Measurements from ENCODE around the gene SLC24A3.
"Not testable (repeated sequence)": the region's sequence is repeated elsewhere in the genome, so short reads cannot be mapped to it uniquely, and the experiment has no call there.

SLC24A3 gene

DNA sequence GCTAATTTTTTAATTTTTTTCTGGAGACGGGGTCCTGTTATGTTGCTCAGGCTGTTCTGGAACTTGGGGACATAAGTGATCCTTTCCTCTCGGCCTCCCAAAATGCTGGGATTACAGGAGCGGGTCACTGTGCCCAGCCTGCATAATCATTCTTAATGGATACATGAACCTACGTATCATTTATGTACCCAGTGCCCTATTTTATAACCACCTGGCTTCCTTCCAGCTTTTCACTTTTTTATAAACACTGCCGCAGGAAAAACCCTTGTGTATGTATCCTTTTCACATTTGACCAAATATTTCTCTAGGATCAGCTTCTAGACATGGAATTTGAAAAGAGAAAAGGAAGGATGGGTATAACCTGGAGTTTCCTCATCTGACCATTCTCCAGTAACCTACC is 460.1 kb downstream of the SLC24A3 start:
- no peak overlapping the region for H3K4me3 ChIP-seq (ENCODE audit: low read length)
- DNase-seq (ENCODE audit: low read depth): no peak
- TF ChIP-seq, protein P1, sequence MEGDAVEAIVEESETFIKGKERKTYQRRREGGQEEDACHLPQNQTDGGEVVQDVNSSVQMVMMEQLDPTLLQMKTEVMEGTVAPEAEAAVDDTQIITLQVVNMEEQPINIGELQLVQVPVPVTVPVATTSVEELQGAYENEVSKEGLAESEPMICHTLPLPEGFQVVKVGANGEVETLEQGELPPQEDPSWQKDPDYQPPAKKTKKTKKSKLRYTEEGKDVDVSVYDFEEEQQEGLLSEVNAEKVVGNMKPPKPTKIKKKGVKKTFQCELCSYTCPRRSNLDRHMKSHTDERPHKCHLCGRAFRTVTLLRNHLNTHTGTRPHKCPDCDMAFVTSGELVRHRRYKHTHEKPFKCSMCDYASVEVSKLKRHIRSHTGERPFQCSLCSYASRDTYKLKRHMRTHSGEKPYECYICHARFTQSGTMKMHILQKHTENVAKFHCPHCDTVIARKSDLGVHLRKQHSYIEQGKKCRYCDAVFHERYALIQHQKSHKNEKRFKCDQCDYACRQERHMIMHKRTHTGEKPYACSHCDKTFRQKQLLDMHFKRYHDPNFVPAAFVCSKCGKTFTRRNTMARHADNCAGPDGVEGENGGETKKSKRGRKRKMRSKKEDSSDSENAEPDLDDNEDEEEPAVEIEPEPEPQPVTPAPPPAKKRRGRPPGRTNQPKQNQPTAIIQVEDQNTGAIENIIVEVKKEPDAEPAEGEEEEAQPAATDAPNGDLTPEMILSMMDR (IDR thresholded peaks at IDR 0.05; ENCODE audit: insufficient read depth, low read depth, low read length, missing control alignments): no peak

- no peak overlapping the region for H3K4me3 ChIP-seq (ENCODE audit: low read length)
- peak; percentile 54 for DNase-seq (ENCODE audit: low read depth)
- TF ChIP-seq, protein P1 (IDR thresholded peaks at IDR 0.05; ENCODE audit: insufficient read depth, low read depth, low read length, missing control alignments): no peak
Measured at GRCh38 chr20:19673575-19673974, 461.1 kb downstream of the SLC24A3 start.

DNA sequence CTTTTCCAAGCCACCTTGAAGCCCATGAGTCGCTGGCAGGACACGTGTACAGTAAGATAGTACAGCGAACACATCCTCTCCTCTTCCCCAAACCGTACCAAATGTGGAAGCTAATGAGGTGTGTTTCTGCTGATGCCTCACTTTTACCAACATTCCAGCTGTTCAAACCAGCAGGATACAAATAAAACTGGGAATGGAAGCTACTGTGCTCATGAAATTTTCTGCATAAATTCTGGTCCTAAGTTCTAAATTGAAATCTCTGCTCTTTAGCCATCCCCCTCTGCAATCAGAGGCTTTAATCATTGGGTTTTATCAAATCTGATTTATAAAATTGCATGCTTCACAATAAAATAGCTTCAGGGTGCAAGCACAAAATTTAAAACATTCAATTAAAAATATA is 463.8 kb downstream of the SLC24A3 start:
- TF ChIP-seq, protein P1 (IDR thresholded peaks at IDR 0.05; ENCODE audit: insufficient read depth, low read depth, low read length, missing control alignments): no peak
- H3K4me3 ChIP-seq (ENCODE audit: low read length): no peak overlapping the region
- no peak for DNase-seq (ENCODE audit: low read depth)

DNA sequence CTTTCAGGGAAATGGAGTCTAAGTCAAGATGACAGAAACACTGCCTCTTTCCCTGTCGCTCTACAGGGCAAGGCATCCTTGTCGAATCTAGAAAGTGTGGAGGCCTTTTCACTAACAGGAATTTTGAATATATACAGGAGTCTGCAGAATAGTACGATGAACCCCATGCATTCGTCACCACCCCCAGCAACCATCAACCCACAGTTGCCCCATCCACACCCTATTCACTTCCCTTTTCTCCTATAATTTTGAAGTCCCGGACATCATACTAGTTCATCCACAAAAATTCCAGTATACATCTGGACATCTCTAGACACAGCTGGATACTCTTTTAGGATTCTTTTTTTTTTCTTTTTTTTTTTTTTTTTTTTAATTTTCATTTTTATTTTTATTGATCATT is 464.9 kb downstream of the SLC24A3 start:
- no peak overlapping the region for H3K4me3 ChIP-seq (ENCODE audit: low read length)
- TF ChIP-seq, protein P1 (IDR thresholded peaks at IDR 0.05; ENCODE audit: insufficient read depth, low read depth, low read length, missing control alignments): no peak
- no peak for DNase-seq (ENCODE audit: low read depth)

DNA sequence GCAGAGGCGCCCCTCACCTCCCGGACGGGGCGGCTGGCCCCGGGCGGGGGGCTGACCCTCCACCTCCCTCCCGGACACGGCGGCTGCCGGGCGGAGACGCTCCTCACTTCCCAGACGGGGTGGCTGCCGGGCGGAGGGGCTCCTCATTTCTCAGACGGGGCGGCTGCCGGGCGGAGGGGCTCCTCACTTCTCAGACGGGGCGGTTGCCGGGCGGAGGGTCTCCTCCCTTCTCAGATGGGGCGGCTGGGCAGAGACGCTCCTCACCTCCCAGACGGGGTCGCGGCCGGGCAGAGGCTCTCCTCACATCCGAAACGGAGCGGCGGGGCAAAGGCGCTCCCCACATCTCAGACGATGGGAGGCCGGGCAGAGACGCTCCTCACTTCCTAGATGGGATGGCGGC is 466.1 kb downstream of the SLC24A3 start:
- not testable (repeated sequence) for DNase-seq (ENCODE audit: low read depth); H3K4me3 ChIP-seq (ENCODE audit: low read length)

- DNase-seq (ENCODE audit: low read depth): no peak
- TF ChIP-seq, protein P1 (IDR thresholded peaks at IDR 0.05; ENCODE audit: insufficient read depth, low read depth, low read length, missing control alignments): no peak
- H3K4me3 ChIP-seq (ENCODE audit: low read length): no peak overlapping the region
Measured at GRCh38 chr20:19679900-19680495, 467.6 kb downstream of the SLC24A3 start.

DNA sequence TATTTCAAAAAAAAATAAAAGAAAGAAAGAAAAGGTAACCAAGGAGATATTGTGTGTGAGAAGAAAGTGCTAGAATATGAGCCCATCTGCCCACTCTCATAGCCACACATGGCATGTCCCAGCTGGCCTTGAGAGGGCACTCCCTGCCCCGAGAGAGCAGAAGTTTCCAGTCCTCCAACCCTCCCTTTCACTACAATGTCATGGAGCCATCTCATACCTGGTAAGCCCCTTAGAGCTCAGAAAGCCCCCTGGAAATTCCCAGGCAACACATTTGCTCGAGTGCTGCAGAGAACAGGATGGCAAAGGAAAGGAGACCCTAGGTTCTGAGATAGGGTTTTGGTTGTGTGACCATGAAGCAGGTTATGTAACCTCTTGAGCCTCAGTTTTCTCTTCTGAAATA is 469.8 kb downstream of the SLC24A3 start:
- DNase-seq (ENCODE audit: low read depth): no peak
- H3K4me3 ChIP-seq (ENCODE audit: low read length): no peak overlapping the region
- TF ChIP-seq, protein P1 (IDR thresholded peaks at IDR 0.05; ENCODE audit: insufficient read depth, low read depth, low read length, missing control alignments): no peak
